NCI-H1694 treated with DMSO at 0.1 percent for 48 hours (cell line): Measurements from ENCODE around the gene CLCN2.
"Not testable (repeated sequence)": the region's sequence is repeated elsewhere in the genome, so short reads cannot be mapped to it uniquely, and the experiment has no call there.

ENCODE experiments used
- DNase-seq: peaks from one replicate; lab custom pipeline; 2025; lab: John Stamatoyannopoulos, UW

The CLCN2 gene

GRCh38 chr3:184345317-184346144, 15.9 kb downstream of the CLCN2 start:
- DNase-seq = peak; percentile 48

GRCh38 chr3:184344579-184345316, 16.7 kb downstream of the CLCN2 start:
- no peak for DNase-seq

GRCh38 chr3:184343200-184343876, 18.1 kb downstream of the CLCN2 start:
- no peak for DNase-seq

- DNase-seq = no peak
Measured at GRCh38 chr3:184341925-184342324, 19.5 kb downstream of the CLCN2 start.

- DNase-seq = not testable (repeated sequence)
Measured at GRCh38 chr3:184339451-184340135, 21.8 kb downstream of the CLCN2 start.

GRCh38 chr3:184339001-184339400, 22.4 kb downstream of the CLCN2 start:
- DNase-seq = no peak

GRCh38 chr3:184338511-184338945, 22.9 kb downstream of the CLCN2 start:
- peak; percentile 83 for DNase-seq

GRCh38 chr3:184337981-184338380, 23.4 kb downstream of the CLCN2 start:
- DNase-seq = no peak

GRCh38 chr3:184337399-184337714, 24.0 kb downstream of the CLCN2 start, which contains the start of gene FAM131A:
FAM131A (plus strand) TSS chr3:184337600; CDS start chr3:184337631, 31 bp downstream.
- DNase-seq = peak; percentile 44

- peak; percentile 65 for DNase-seq
Measured at GRCh38 chr3:184336547-184337398, 24.6 kb downstream of the CLCN2 start.

- DNase-seq = no peak
Measured at GRCh38 chr3:184335661-184336546, 25.5 kb downstream of the CLCN2 start.

GRCh38 chr3:184335291-184335660, 26.1 kb downstream of the CLCN2 start:
- DNase-seq = no peak

GRCh38 chr3:184334470-184335158, 26.8 kb downstream of the CLCN2 start:
- DNase-seq = no peak

- no peak for DNase-seq
Measured at GRCh38 chr3:184333700-184334099, 27.7 kb downstream of the CLCN2 start.

GRCh38 chr3:184333190-184333589, 28.2 kb downstream of the CLCN2 start:
- no peak for DNase-seq

- no peak for DNase-seq
Measured at GRCh38 chr3:184332370-184333090, 28.9 kb downstream of the CLCN2 start.

GRCh38 chr3:184328516-184328915, 32.9 kb downstream of the CLCN2 start:
- no peak for DNase-seq

- no peak for DNase-seq
Measured at GRCh38 chr3:184327171-184327570, 34.2 kb downstream of the CLCN2 start.
